Keratinocyte (primary cell): ENCODE results near the gene THSD7B.

Source experiments
- CTCF ChIP-seq, 3 experiments: IDR thresholded peaks in 1 of 3; conservative IDR thresholded peaks in 1 of 3; optimal IDR thresholded peaks in 1 of 3; 2 replicates in 2 of 3; 3 replicates in 1 of 3; pipeline versions ENCODE3 to v1.5.1; 2011; ENCODE audit warnings: low read length in 3 of 3, mild to moderate bottlenecking in 3 of 3, moderate library complexity in 2 of 3, control low read depth in 1 of 3, inconsistent platforms in 1 of 3; ENCODE audit not compliant: insufficient read depth in 2 of 3; ENCODE audit errors: extremely low read depth in 1 of 3
- EZH2 ChIP-seq: IDR thresholded peaks from one replicate; pipeline ENCODE4 v1.6.1; 2012; ENCODE audit warnings: inconsistent platforms, mild to moderate bottlenecking, low read length, moderate library complexity

GRCh38 chr2:136787970-136788369 is 22.6 kb downstream of the THSD7B start:
- no peak for TF ChIP-seq CTCF (optimal IDR thresholded peaks at IDR 0.05 in 1 of 3, IDR thresholded peaks at IDR 0.05 in 1 of 3, conservative IDR thresholded peaks at IDR 0.05 in 1 of 3; ENCODE audit: extremely low read depth in 1 of 3, insufficient read depth in 2 of 3, low read length in 3 of 3)
- TF ChIP-seq EZH2 = no peak
